A673 (cell line): ENCODE data around the gene NME9. TPM values are rescaled to one million over a fixed set of nuclear protein-coding genes. Genes with fewer than 3 reads are reported as not detected.

ENCODE experiments used
- BruUV-seq: library from RNA; stranded (reverse); fragments of 400-500 nt; replicated peaks from 2 replicates; lab custom pipeline; 2021; lab: Mats Ljungman, UMichigan
- CTCF ChIA-PET: fragments of 300-600 bp; sonication (Branson Sonifier 250); formaldehyde crosslinking; loops from one replicate; lab custom pipeline; 2022; ENCODE audit warnings: antibody characterized with exemption; lab: Charles Lee
- POLR2A ChIA-PET: fragments of 300-600 bp; sonication (Branson Sonifier 250); formaldehyde crosslinking; loops from one replicate; lab custom pipeline; 2022; ENCODE audit warnings: antibody characterized with exemption; ENCODE audit not compliant: low non-redundant PET; lab: Charles Lee
- DNase-seq: peaks from one replicate; pipeline ENCODE4 v3.0.0-alpha.2; 2015; ENCODE audit warnings: low spot score
- H3K27ac ChIP-seq: fragments of 200-600 bp; sonication (generic); 2 replicates; pipeline ENCODE4 v1.5.1; 2016; ENCODE audit warnings: mixed run types, low read depth, mild to moderate bottlenecking, mixed read lengths, antibody characterized with exemption, low read length; ENCODE audit not compliant: poor library complexity, severe bottlenecking
- H3K27me3 ChIP-seq: fragments of 200-600 bp; sonication (generic); replicated peaks from 2 replicates; pipeline ENCODE4 v1.6.1; 2017; ENCODE audit warnings: mixed run types, low read depth, mild to moderate bottlenecking, mixed read lengths, antibody characterized with exemption, low read length; ENCODE audit not compliant: insufficient read depth, poor library complexity
- H3K36me3 ChIP-seq: fragments of 200-600 bp; sonication (generic); 2 replicates; pipeline ENCODE4 v1.6.1; 2016; ENCODE audit warnings: mixed run types, mild to moderate bottlenecking, mixed read lengths, antibody characterized with exemption, low read length; ENCODE audit not compliant: insufficient read depth, poor library complexity, severe bottlenecking
- H3K4me1 ChIP-seq: fragments of 200-600 bp; sonication (generic); 2 replicates; pipeline ENCODE4 v1.6.1; 2017; ENCODE audit warnings: mixed run types, mild to moderate bottlenecking, mixed read lengths, antibody characterized with exemption, low read length; ENCODE audit not compliant: insufficient read depth, poor library complexity, severe bottlenecking
- H3K4me3 ChIP-seq: fragments of 200-600 bp; sonication (generic); 2 replicates; pipeline ENCODE4 v1.5.1; 2016; ENCODE audit warnings: low read depth, mixed run types, mild to moderate bottlenecking, mixed read lengths, low read length; ENCODE audit not compliant: poor library complexity, severe bottlenecking
- H3K9me3 ChIP-seq: fragments of 200-600 bp; sonication (generic); 2 replicates; pipeline ENCODE4 v1.6.1; 2016; ENCODE audit warnings: mixed run types, low read depth, mild to moderate bottlenecking, mixed read lengths, antibody characterized with exemption, low read length; ENCODE audit not compliant: poor library complexity, severe bottlenecking
- EZH2 ChIP-seq: fragments of 200-600 bp; sonication (generic); IDR thresholded peaks from 2 replicates; pipeline ENCODE4 v1.6.1; 2017; ENCODE audit warnings: borderline replicate concordance, low read depth, mild to moderate bottlenecking, mixed read lengths, antibody characterized with exemption, low read length; ENCODE audit not compliant: poor library complexity, severe bottlenecking
- intact Hi-C: fragments of 100-400 bp; cut with micrococcal nuclease; formaldehyde crosslinking; loops from one replicate; pipeline ENCODE4 v1.10.0; 2022; ENCODE audit not compliant: unreplicated experiment
- total RNA-seq: library from RNA; stranded (reverse); gene quantifications from 2 replicates; pipeline ENCODE4 v1.2.3, GENCODE V29; 2021
- TF ChIP-seq, protein P1 (sequence below): fragments of 300-800, 200-600 bp; sonication (generic); conservative IDR thresholded peaks from 2 replicates; pipeline ENCODE4 v1.5.1; 2017; ENCODE audit warnings: low read depth, mild to moderate bottlenecking, antibody characterized with exemption, low read length, moderate library complexity, mixed read lengths

Gene NME9
- total RNA-seq, 1 experiment from 2014 or later, result not detected

GRCh38 chr3:138359919-138360868 is 30.5 kb upstream of the NME9 start:
- TF ChIP-seq, protein P1, sequence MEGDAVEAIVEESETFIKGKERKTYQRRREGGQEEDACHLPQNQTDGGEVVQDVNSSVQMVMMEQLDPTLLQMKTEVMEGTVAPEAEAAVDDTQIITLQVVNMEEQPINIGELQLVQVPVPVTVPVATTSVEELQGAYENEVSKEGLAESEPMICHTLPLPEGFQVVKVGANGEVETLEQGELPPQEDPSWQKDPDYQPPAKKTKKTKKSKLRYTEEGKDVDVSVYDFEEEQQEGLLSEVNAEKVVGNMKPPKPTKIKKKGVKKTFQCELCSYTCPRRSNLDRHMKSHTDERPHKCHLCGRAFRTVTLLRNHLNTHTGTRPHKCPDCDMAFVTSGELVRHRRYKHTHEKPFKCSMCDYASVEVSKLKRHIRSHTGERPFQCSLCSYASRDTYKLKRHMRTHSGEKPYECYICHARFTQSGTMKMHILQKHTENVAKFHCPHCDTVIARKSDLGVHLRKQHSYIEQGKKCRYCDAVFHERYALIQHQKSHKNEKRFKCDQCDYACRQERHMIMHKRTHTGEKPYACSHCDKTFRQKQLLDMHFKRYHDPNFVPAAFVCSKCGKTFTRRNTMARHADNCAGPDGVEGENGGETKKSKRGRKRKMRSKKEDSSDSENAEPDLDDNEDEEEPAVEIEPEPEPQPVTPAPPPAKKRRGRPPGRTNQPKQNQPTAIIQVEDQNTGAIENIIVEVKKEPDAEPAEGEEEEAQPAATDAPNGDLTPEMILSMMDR, result no peak
- TF ChIP-seq EZH2, result no peak
- no TSS peak for BruUV-seq
- intact Hi-C loops, result no loop called here
- H3K4me3 ChIP-seq, result no peak overlapping the region
- DNase-seq, result no peak
- no peaks in the 10 kb centered on the region for H3K27me3 ChIP-seq
- POLR2A ChIA-PET, result no interaction called here
- no peaks in the 10 kb centered on the region for H3K36me3 ChIP-seq
- CTCF ChIA-PET, result no interaction called here
- no peaks in the 10 kb centered on the region for H3K4me1 ChIP-seq
- no peak overlapping the region for H3K27ac ChIP-seq
- no peaks in the 10 kb centered on the region for H3K9me3 ChIP-seq

GRCh38 chr3:138359148-138359918 is 29.7 kb upstream of the NME9 start:
- no peak for TF ChIP-seq EZH2
- TF ChIP-seq, protein P1, result no peak
- POLR2A ChIA-PET, result no interaction called here
- CTCF ChIA-PET, result no interaction called here
- no peak for DNase-seq
- H3K27ac ChIP-seq, result no peak overlapping the region
- no peaks in the 10 kb centered on the region for H3K27me3 ChIP-seq
- intact Hi-C loops, result no loop called here
- no peaks in the 10 kb centered on the region for H3K4me1 ChIP-seq
- H3K4me3 ChIP-seq, result no peak overlapping the region
- no peaks in the 10 kb centered on the region for H3K9me3 ChIP-seq
- no TSS peak for BruUV-seq
- no peaks in the 10 kb centered on the region for H3K36me3 ChIP-seq

- CTCF ChIA-PET, result no interaction called here
- intact Hi-C loops, result no loop called here
Observed at GRCh38 chr3:138356730-138357405, 27.2 kb upstream of the NME9 start.

More at GRCh38 chr3:138356730-138357405, 27.2 kb upstream of the NME9 start:
- H3K9me3 ChIP-seq, result no peaks in the 10 kb centered on the region
- no peak overlapping the region for H3K27ac ChIP-seq
- no peak overlapping the region for H3K4me3 ChIP-seq
- no TSS peak for BruUV-seq
- no peaks in the 10 kb centered on the region for H3K4me1 ChIP-seq
- POLR2A ChIA-PET, result no interaction called here
- TF ChIP-seq EZH2, result no peak
- TF ChIP-seq, protein P1, result no peak
- no peaks in the 10 kb centered on the region for H3K27me3 ChIP-seq
- no peaks in the 10 kb centered on the region for H3K36me3 ChIP-seq
- no peak for DNase-seq
